Measurements from ENCODE around the gene CA6.
"Not testable (repeated sequence)": the region's sequence is repeated elsewhere in the genome, so short reads cannot be mapped to it uniquely, and the experiment has no call there.

The CA6 gene

GRCh38 chr1:8925406-8925805 lies 20.3 kb upstream of the CA6 start:
- no peak for TF ChIP-seq CTCF (IDR thresholded peaks at IDR 0.05; ENCODE audit: low read depth, low read length)
- H3K9me3 ChIP-seq = no peaks in the 10 kb centered on the region
- H3K4me3 ChIP-seq (ENCODE audit: low read depth, low read length) = no peak overlapping the region
- DNase-seq = no peak
- H3K27me3 ChIP-seq = no peaks in the 10 kb centered on the region
- no peaks in the 10 kb centered on the region for H3K4me1 ChIP-seq
- H3K36me3 ChIP-seq = no peaks in the 10 kb centered on the region

DNA sequence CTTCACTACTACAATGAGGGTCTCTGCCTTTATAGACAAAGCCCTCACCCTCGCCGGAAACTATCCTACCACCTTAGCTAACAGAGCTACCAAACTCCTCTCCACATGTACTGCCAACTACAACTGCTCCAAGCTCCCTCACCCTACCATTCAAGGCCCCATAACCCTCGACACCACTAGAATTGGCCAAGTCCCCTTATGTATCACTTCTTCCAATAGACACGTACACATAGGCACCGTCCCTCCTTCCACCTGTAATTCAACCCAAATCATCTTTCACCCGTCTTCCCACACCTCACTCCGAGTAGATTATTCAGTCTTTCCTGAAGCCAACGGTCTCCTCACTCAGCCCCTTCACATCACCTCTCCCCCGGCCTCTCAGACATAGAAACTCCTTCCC lies 19.7 kb upstream of the CA6 start:
- no peaks in the 10 kb centered on the region for H3K4me1 ChIP-seq
- TF ChIP-seq CTCF (IDR thresholded peaks at IDR 0.05; ENCODE audit: low read depth, low read length) = no peak

DNA sequence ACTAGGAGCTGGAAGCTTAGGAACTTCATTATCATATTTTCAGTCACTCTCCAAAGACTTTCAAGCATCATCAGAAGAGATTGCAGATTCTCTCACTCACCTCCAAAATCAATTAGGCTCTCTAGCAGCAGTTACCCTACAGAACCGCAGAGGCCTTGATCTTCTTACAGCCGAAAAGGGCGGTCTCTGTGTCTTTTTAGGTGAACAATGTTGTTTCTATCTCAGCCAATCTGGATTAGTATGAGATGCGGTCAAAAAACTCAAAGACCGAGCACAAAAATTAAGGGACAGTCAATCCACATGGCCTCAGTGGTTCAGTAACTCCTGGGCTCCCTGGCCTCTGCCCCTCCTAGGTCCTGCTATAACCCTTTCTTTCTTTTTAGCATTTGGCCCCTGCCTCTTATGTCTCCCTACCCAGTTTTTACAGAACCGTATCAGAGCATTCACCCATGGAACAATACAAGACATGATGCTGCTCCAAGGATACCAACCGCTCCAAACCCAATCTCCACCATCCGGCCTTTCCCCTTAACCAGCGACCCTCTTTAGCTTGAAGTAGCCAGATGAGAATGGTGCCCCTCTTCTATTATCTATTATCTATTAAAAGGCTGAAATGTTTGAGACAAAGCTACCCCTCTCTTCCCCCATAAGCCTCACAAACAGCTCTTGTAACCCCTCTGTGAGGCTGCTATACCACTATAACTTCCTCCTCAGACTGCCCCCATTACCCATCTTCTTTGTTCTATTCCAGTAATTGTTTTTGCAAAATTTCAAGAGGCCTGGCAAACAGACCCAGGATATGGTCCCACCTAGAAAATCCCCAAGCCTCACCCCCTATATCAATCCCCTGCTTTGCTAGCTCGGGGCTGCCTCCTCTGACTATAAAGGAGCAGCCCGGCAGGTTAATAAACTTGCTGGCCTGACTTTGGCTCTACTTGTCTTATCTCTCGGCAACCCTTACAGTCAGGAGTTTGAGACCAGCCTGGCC lies 18.7 kb upstream of the CA6 start:
- TF ChIP-seq CTCF (IDR thresholded peaks at IDR 0.05; ENCODE audit: low read depth, low read length) = no peak
- DNase-seq = no peak
- no peaks in the 10 kb centered on the region for H3K4me1 ChIP-seq
- no peaks in the 10 kb centered on the region for H3K36me3 ChIP-seq
- H3K4me3 ChIP-seq (ENCODE audit: low read depth, low read length) = no peak overlapping the region
- H3K9me3 ChIP-seq = no peaks in the 10 kb centered on the region
- H3K27me3 ChIP-seq = no peaks in the 10 kb centered on the region

More for the DNA sequence above, 19.7 kb upstream of the CA6 start:
- Histone ChIP-seq H3K36me3 (no peaks in the 10 kb centered on the region), H3K9me3 (no peaks in the 10 kb centered on the region), H3K4me3 (ENCODE audit: low read depth, low read length) (no peak overlapping the region), H3K27me3 (no peaks in the 10 kb centered on the region)
- DNase-seq = no peak

DNA sequence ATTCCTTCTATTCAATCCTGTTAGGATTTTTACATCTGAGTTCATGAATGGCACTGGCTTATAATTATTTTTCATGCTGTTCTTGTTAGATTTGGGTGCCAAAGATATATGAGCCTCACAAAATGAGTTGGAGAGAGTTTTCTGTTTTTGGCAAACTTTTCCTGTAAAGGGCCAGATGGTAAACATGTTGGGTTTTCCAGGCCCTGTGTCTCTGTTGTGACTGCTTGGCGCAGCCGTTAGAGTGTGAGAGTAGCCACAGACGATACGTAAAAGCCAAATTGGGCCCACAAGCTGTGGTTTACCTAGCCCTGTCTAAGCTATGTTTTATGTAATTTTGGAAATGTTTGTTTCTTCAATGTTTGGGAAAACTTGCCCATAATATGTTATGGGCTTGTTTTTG lies 15.6 kb upstream of the CA6 start:
- Histone ChIP-seq H3K4me3 (ENCODE audit: low read depth, low read length) (no peak overlapping the region), H3K4me1 (no peaks in the 10 kb centered on the region), H3K9me3 (no peaks in the 10 kb centered on the region), H3K27me3 (no peaks in the 10 kb centered on the region), H3K36me3 (no peaks in the 10 kb centered on the region)
- no peak for TF ChIP-seq CTCF (IDR thresholded peaks at IDR 0.05; ENCODE audit: low read depth, low read length)
- DNase-seq = no peak

GRCh38 chr1:8937051-8937450 lies 8.6 kb upstream of the CA6 start:
- H3K9me3 ChIP-seq, DNase-seq: not testable (repeated sequence)

GRCh38 chr1:8937701-8938100 lies 8.0 kb upstream of the CA6 start:
- Histone ChIP-seq H3K4me3 (ENCODE audit: low read depth, low read length) (no peak overlapping the region), H3K4me1 (no peaks in the 10 kb centered on the region), H3K27me3 (no peaks in the 10 kb centered on the region), H3K36me3 (no peaks in the 10 kb centered on the region), H3K9me3 (no peaks in the 10 kb centered on the region)
- no peak for DNase-seq
- TF ChIP-seq CTCF (IDR thresholded peaks at IDR 0.05; ENCODE audit: low read depth, low read length) = no peak

More at GRCh38 chr1:8937051-8937450, 8.6 kb upstream of the CA6 start:
- not testable (repeated sequence) for H3K4me3 ChIP-seq (ENCODE audit: low read depth, low read length); H3K4me1 ChIP-seq; H3K36me3 ChIP-seq; H3K27me3 ChIP-seq
